ENCODE data around the gene VAMP4. TPM values are rescaled to one million over a fixed set of nuclear protein-coding genes. Genes with fewer than 3 reads are reported as not detected.

Gene VAMP4
- total and polyA plus RNA-seq, 2 donors (not counting 3 experiments of a cell fraction or from before 2014, with no cell fraction given), result 2.1 to 10.4 TPM

GRCh38 chr1:171707583-171707982 lies 34.3 kb downstream of the VAMP4 start:
- Histone ChIP-seq H4K20me1 (replicated peaks; ENCODE audit: control insufficient read depth, extremely low read depth, insufficient read depth, low read length) (no peaks in the 10 kb centered on the region), H3K27me3 (ENCODE audit: control insufficient read depth in 2 of 2, insufficient read depth in 2 of 2, low read length in 2 of 2) (no peaks in the 10 kb centered on the region), H3K79me2 (ENCODE audit: control insufficient read depth, insufficient read depth, low read length) (no peaks in the 10 kb centered on the region), H3K9me3 (replicated peaks; ENCODE audit: control insufficient read depth, insufficient read depth, low read length) (no peaks in the 10 kb centered on the region), H3K4me1 (ENCODE audit: control insufficient read depth, extremely low read depth, insufficient read depth, low read length) (no peaks in the 10 kb centered on the region), H2AFZ (ENCODE audit: low read depth, low read length) (no peak overlapping the region), H3K27ac (ENCODE audit: insufficient read depth, low read depth, low read length) (no peak overlapping the region), H3K4me3 (replicated peaks in 1 of 3; ENCODE audit: insufficient read depth in 1 of 3, low read depth in 1 of 3, low read length in 3 of 3) (no peak overlapping the region), H3K36me3 (ENCODE audit: control insufficient read depth in 2 of 2, extremely low read depth in 1 of 2, insufficient read depth in 2 of 2, low read length in 2 of 2) (no peaks in the 10 kb centered on the region), H3K9me1 (replicated peaks; ENCODE audit: control insufficient read depth, extremely low read depth, insufficient read depth, low read length) (no peaks in the 10 kb centered on the region), H3K4me2 (ENCODE audit: insufficient read depth, low read length) (no peak overlapping the region), H3K9ac (replicated peaks; ENCODE audit: extremely low read depth, insufficient read depth, low read length) (no peak overlapping the region)
- DNase-seq (ENCODE audit: low read depth, low spot score) (no peak), FAIRE-seq (no peak)
- no TSS peak for BruUV-seq (replicated peaks)
- dilution Hi-C loops (cut with MboI; ENCODE audit: extremely low pct_ligation_motif_present, low sequenced_read_pairs), result no loop called here
- CTCF ChIA-PET, result interaction anchor here (1.9 kb wide), 1 partner anchor 8 kb away, joined by 8 read pairs; no protein-coding TSS in a partner anchor
- no peak for TF ChIP-seq JUN (IDR thresholded peaks at IDR 0.05; ENCODE audit: borderline replicate concordance, insufficient read depth, insufficient read length, low read depth)
- TF ChIP-seq POLR2AphosphoS5 (IDR thresholded peaks at IDR 0.05; ENCODE audit: insufficient read depth, low read depth, low read length), result no peak
- TF ChIP-seq, protein P1, sequence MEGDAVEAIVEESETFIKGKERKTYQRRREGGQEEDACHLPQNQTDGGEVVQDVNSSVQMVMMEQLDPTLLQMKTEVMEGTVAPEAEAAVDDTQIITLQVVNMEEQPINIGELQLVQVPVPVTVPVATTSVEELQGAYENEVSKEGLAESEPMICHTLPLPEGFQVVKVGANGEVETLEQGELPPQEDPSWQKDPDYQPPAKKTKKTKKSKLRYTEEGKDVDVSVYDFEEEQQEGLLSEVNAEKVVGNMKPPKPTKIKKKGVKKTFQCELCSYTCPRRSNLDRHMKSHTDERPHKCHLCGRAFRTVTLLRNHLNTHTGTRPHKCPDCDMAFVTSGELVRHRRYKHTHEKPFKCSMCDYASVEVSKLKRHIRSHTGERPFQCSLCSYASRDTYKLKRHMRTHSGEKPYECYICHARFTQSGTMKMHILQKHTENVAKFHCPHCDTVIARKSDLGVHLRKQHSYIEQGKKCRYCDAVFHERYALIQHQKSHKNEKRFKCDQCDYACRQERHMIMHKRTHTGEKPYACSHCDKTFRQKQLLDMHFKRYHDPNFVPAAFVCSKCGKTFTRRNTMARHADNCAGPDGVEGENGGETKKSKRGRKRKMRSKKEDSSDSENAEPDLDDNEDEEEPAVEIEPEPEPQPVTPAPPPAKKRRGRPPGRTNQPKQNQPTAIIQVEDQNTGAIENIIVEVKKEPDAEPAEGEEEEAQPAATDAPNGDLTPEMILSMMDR (IDR thresholded peaks at IDR 0.05; ENCODE audit: extremely low read depth in 1 of 2, insufficient read depth in 1 of 2, low read depth in 1 of 2, low read length in 2 of 2), result no peak
- TF ChIP-seq GATA2 (IDR thresholded peaks at IDR 0.05; ENCODE audit: insufficient read depth, insufficient read length, low read depth, low read length), result no peak
- no peak for TF ChIP-seq MYC (IDR thresholded peaks at IDR 0.05; ENCODE audit: low read depth, low read length)
- intact Hi-C loops (cut with micrococcal nuclease), result no loop called here
- POLR2A ChIA-PET, result no interaction called here

GRCh38 chr1:171702598-171702997 lies 39.3 kb downstream of the VAMP4 start:
- BruUV-seq (replicated peaks), result no TSS peak
- FAIRE-seq (no peak), DNase-seq (ENCODE audit: low read depth, low spot score) (no peak)
- intact Hi-C loops (cut with micrococcal nuclease) (no loop called here), dilution Hi-C loops (cut with MboI; ENCODE audit: extremely low pct_ligation_motif_present, low sequenced_read_pairs) (no loop called here)
- Histone ChIP-seq H3K4me2 (ENCODE audit: insufficient read depth, low read length) (no peak overlapping the region), H3K79me2 (ENCODE audit: control insufficient read depth, insufficient read depth, low read length) (no peaks in the 10 kb centered on the region), H3K9me1 (replicated peaks; ENCODE audit: control insufficient read depth, extremely low read depth, insufficient read depth, low read length) (no peaks in the 10 kb centered on the region), H3K4me3 (replicated peaks in 1 of 3; ENCODE audit: insufficient read depth in 1 of 3, low read depth in 1 of 3, low read length in 3 of 3) (no peak overlapping the region), H2AFZ (ENCODE audit: low read depth, low read length) (no peak overlapping the region), H3K27ac (ENCODE audit: insufficient read depth, low read depth, low read length) (no peak overlapping the region), H3K27me3 (ENCODE audit: control insufficient read depth in 2 of 2, insufficient read depth in 2 of 2, low read length in 2 of 2) (no peaks in the 10 kb centered on the region), H3K36me3 (ENCODE audit: control insufficient read depth in 2 of 2, extremely low read depth in 1 of 2, insufficient read depth in 2 of 2, low read length in 2 of 2) (no peaks in the 10 kb centered on the region), H3K4me1 (ENCODE audit: control insufficient read depth, extremely low read depth, insufficient read depth, low read length) (no peaks in the 10 kb centered on the region), H3K9me3 (replicated peaks; ENCODE audit: control insufficient read depth, insufficient read depth, low read length) (no peaks in the 10 kb centered on the region), H4K20me1 (replicated peaks; ENCODE audit: control insufficient read depth, extremely low read depth, insufficient read depth, low read length) (no peaks in the 10 kb centered on the region), H3K9ac (replicated peaks; ENCODE audit: extremely low read depth, insufficient read depth, low read length) (no peak overlapping the region)
- CTCF ChIA-PET, result interaction anchor here (1.4 to 4.3 kb wide), 3 partner anchors 11 to 534 kb away, joined by 3 to 18 read pairs (median 5); no protein-coding TSS in a partner anchor
- POLR2A ChIA-PET, result no interaction called here
- TF ChIP-seq JUN (IDR thresholded peaks at IDR 0.05; ENCODE audit: borderline replicate concordance, insufficient read depth, insufficient read length, low read depth) (no peak), POLR2AphosphoS5 (IDR thresholded peaks at IDR 0.05; ENCODE audit: insufficient read depth, low read depth, low read length) (no peak), MYC (IDR thresholded peaks at IDR 0.05; ENCODE audit: low read depth, low read length) (no peak), FOS (IDR thresholded peaks at IDR 0.05; ENCODE audit: borderline replicate concordance, insufficient read depth, low read length) (no peak)
